ENCODE results near the gene RCE1. TPM values are rescaled to one million over a fixed set of nuclear protein-coding genes. Genes with fewer than 3 reads are reported as not detected.
A peak's percentile ranks its signal among the peaks of the same experiment; 100 is the strongest.

The RCE1 gene
- total RNA-seq, 4 donors from 2014 or later, result 6.6 to 11.8 (median 8.3) TPM

GRCh38 chr11:66854729-66855211, 11.5 kb downstream of the RCE1 start:
- H3K27me3 ChIP-seq, result no peaks in the 10 kb centered on the region
- DNase-seq, result no peak
- no peaks in the 10 kb centered on the region for H3K9me3 ChIP-seq
- H3K4me1 ChIP-seq, result peaks cover 8 to 9% of the 10 kb centered on the region in 2 donors
- no peak for ATAC-seq
- H3K4me3 ChIP-seq, result no peak overlapping the region
- in situ Hi-C loops (cut with MboI; ENCODE audit: low sequenced_read_pairs in 4 of 4), result no loop called here
- intact Hi-C loops (cut with DNase I; ENCODE audit: low total_unique reads), result no loop called here
- TF ChIP-seq CTCF (IDR thresholded peaks at IDR 0.05 in 4 of 5, conservative IDR thresholded peaks at IDR 0.05 in 1 of 5), result no peak
- no peak for TF ChIP-seq POLR2A (IDR thresholded peaks at IDR 0.05)
- H3K36me3 ChIP-seq, result no peaks in the 10 kb centered on the region
- H3K27ac ChIP-seq, result peak overlapping the region in 1 of 4 donors; percentile 83

GRCh38 chr11:66855574-66856495, 12.6 kb downstream of the RCE1 start:
- ATAC-seq, result peak; percentile 87 to 88
- no peaks in the 10 kb centered on the region for H3K27me3 ChIP-seq
- H3K27ac ChIP-seq, result peak overlapping the region; percentile 82 to 97 (median 88)
- in situ Hi-C loops (cut with MboI; ENCODE audit: low sequenced_read_pairs in 4 of 4) (no loop called here), intact Hi-C loops (cut with DNase I; ENCODE audit: low total_unique reads) (loop anchor here (1.0 kb wide), 3 partner anchors 13 to 102 kb away; partner anchors contain the start of genes PC and RCE1)
- peaks cover 8 to 9% of the 10 kb centered on the region in 2 donors for H3K4me1 ChIP-seq
- peak; percentile 90 to 94 for DNase-seq
- no peaks in the 10 kb centered on the region for H3K36me3 ChIP-seq
- no peaks in the 10 kb centered on the region for H3K9me3 ChIP-seq
- TF ChIP-seq POLR2A (IDR thresholded peaks at IDR 0.05) (peak; percentile 62 to 75), CTCF (IDR thresholded peaks at IDR 0.05 in 4 of 5, conservative IDR thresholded peaks at IDR 0.05 in 1 of 5) (no peak)
- H3K4me3 ChIP-seq, result peak overlapping the region; percentile 59 to 96 (median 78)

- in situ Hi-C loops (cut with MboI; ENCODE audit: low sequenced_read_pairs in 4 of 4), result no loop called here
- intact Hi-C loops (cut with DNase I; ENCODE audit: low total_unique reads), result loop anchor here (1.0 kb wide), 3 partner anchors 13 to 102 kb away; partner anchors contain the start of genes PC and RCE1
- peak; percentile 69 to 71 for ATAC-seq
- Histone ChIP-seq H3K27ac (peak within 1 kb of the TSS; percentile 82 to 97 (median 88)), H3K9me3 (no peaks in the 10 kb centered on the region), H3K27me3 (no peaks in the 10 kb centered on the region), H3K4me1 (peaks cover 8 to 9% of the 10 kb centered on the region in 2 donors), H3K36me3 (no peaks in the 10 kb centered on the region), H3K4me3 (peak within 1 kb of the TSS; percentile 59 to 96 (median 78))
- DNase-seq, result no peak
- TF ChIP-seq POLR2A (IDR thresholded peaks at IDR 0.05), result peak in 1 of 2 donors; percentile 27
- TF ChIP-seq CTCF (IDR thresholded peaks at IDR 0.05 in 4 of 5, conservative IDR thresholded peaks at IDR 0.05 in 1 of 5), result no peak
Observed at GRCh38 chr11:66856496-66857233, 13.4 kb downstream of the RCE1 start, which contains the start of gene LRFN4. TSS of gene LRFN4 (plus strand) at chr11:66857064. CDS start at chr11:66857745, 681 bp downstream.

- intact Hi-C loops (cut with DNase I; ENCODE audit: low total_unique reads) (no loop called here), in situ Hi-C loops (cut with MboI; ENCODE audit: low sequenced_read_pairs in 4 of 4) (no loop called here)
- Histone ChIP-seq H3K4me3 (peak overlapping the region in 3 of 4 donors; percentile 3 to 77 (median 31)), H3K9me3 (no peaks in the 10 kb centered on the region), H3K27ac (peak overlapping the region; percentile 0 to 94 (median 60)), H3K36me3 (no peaks in the 10 kb centered on the region), H3K4me1 (peaks cover 8 to 9% of the 10 kb centered on the region in 2 donors), H3K27me3 (no peaks in the 10 kb centered on the region)
- no peak for TF ChIP-seq CTCF (IDR thresholded peaks at IDR 0.05 in 4 of 5, conservative IDR thresholded peaks at IDR 0.05 in 1 of 5)
- TF ChIP-seq POLR2A (IDR thresholded peaks at IDR 0.05), result no peak
- no peak for DNase-seq
- no peak for ATAC-seq
Observed at GRCh38 chr11:66857234-66857926, 14.1 kb downstream of the RCE1 start.
